ENCODE data around the gene CFH.
"Not testable (repeated sequence)": the region's sequence is repeated elsewhere in the genome, so short reads cannot be mapped to it uniquely, and the experiment has no call there.

Gene CFH

DNA sequence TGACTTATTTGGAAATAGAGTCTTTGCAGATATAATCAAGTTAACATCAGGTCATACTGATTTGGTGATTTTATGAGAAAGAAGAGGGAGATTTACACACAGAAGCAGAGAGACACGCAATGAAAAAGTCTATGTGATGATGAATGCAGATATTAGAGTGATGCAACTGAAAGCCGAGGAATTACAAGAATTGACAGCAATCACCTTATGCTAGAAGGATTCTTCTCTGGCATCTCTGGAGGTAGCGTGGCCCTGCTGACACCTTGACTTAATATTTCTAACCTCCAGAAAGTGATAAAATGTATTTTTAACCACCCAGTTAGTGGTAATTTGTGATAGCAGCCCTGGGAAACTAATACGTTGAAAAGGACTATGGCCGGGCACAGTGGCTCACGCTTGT lies 14.2 kb upstream of the CFH start:
- H3K4me2 ChIP-seq (ENCODE audit: low read depth, low read length, poor library complexity, severe bottlenecking): no peak overlapping the region
- H4K20me1 ChIP-seq (ENCODE audit: low read depth, low read length): no peaks in the 10 kb centered on the region
- TF ChIP-seq, protein P1, sequence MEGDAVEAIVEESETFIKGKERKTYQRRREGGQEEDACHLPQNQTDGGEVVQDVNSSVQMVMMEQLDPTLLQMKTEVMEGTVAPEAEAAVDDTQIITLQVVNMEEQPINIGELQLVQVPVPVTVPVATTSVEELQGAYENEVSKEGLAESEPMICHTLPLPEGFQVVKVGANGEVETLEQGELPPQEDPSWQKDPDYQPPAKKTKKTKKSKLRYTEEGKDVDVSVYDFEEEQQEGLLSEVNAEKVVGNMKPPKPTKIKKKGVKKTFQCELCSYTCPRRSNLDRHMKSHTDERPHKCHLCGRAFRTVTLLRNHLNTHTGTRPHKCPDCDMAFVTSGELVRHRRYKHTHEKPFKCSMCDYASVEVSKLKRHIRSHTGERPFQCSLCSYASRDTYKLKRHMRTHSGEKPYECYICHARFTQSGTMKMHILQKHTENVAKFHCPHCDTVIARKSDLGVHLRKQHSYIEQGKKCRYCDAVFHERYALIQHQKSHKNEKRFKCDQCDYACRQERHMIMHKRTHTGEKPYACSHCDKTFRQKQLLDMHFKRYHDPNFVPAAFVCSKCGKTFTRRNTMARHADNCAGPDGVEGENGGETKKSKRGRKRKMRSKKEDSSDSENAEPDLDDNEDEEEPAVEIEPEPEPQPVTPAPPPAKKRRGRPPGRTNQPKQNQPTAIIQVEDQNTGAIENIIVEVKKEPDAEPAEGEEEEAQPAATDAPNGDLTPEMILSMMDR (IDR thresholded peaks at IDR 0.05; ENCODE audit: insufficient read depth, low read length, poor library complexity, severe bottlenecking): no peak
- no peak for TF ChIP-seq EZH2phosphoT487 (conservative IDR thresholded peaks at IDR 0.05; ENCODE audit: low read length)
- no peaks in the 10 kb centered on the region for H3K9me3 ChIP-seq (ENCODE audit: insufficient read depth, low read length)
- no peaks in the 10 kb centered on the region for H3K9me2 ChIP-seq (replicated peaks; ENCODE audit: insufficient read depth, low read length)
- H3K9ac ChIP-seq (ENCODE audit: low read length): no peak overlapping the region
- no peaks in the 10 kb centered on the region for H3K27me3 ChIP-seq (ENCODE audit: low read length)
- H3K4me3 ChIP-seq (ENCODE audit: insufficient read depth, low read length, poor library complexity, severe bottlenecking): no peak overlapping the region
- no peak overlapping the region for H3K27ac ChIP-seq (ENCODE audit: low read depth, low read length)
- no peaks in the 10 kb centered on the region for H3K79me2 ChIP-seq (ENCODE audit: insufficient read depth, low read length)
- no peaks in the 10 kb centered on the region for H3F3A ChIP-seq (ENCODE audit: insufficient read depth)
- H3K36me3 ChIP-seq (ENCODE audit: low read length): no peaks in the 10 kb centered on the region
- no peak overlapping the region for H2AFZ ChIP-seq (ENCODE audit: low read depth, low read length, severe bottlenecking)

DNA sequence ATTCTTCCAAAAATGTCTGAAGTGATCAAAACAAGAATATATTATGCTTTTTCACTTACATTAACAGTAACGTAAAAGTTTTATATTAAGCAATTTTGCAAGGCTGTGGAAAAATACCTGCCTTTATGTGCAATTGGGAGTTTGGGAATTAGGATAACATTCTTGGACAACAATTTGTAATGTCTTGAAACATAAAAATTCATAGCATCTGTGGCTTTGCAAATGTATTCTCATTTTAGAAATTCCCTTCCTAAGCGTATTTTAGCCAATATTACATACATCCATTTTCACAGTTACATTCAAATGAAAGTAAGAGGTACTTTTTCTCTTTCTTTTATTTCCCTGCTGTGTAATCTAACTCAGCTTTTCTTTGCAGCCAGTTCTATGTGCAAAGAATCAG lies 13.4 kb upstream of the CFH start:
- Histone ChIP-seq H3K4me3 (ENCODE audit: insufficient read depth, low read length, poor library complexity, severe bottlenecking) (no peak overlapping the region), H3K9ac (ENCODE audit: low read length) (no peak overlapping the region), H3F3A (ENCODE audit: insufficient read depth) (no peaks in the 10 kb centered on the region), H3K27ac (ENCODE audit: low read depth, low read length) (no peak overlapping the region), H4K20me1 (ENCODE audit: low read depth, low read length) (no peaks in the 10 kb centered on the region), H2AFZ (ENCODE audit: low read depth, low read length, severe bottlenecking) (no peak overlapping the region), H3K9me3 (ENCODE audit: insufficient read depth, low read length) (no peaks in the 10 kb centered on the region), H3K9me2 (replicated peaks; ENCODE audit: insufficient read depth, low read length) (no peaks in the 10 kb centered on the region), H3K79me2 (ENCODE audit: insufficient read depth, low read length) (no peaks in the 10 kb centered on the region), H3K4me2 (ENCODE audit: low read depth, low read length, poor library complexity, severe bottlenecking) (no peak overlapping the region), H3K36me3 (ENCODE audit: low read length) (no peaks in the 10 kb centered on the region), H3K27me3 (ENCODE audit: low read length) (no peaks in the 10 kb centered on the region)
- TF ChIP-seq, protein P1 (IDR thresholded peaks at IDR 0.05; ENCODE audit: insufficient read depth, low read length, poor library complexity, severe bottlenecking): no peak
- TF ChIP-seq EZH2phosphoT487 (conservative IDR thresholded peaks at IDR 0.05; ENCODE audit: low read length): no peak

DNA sequence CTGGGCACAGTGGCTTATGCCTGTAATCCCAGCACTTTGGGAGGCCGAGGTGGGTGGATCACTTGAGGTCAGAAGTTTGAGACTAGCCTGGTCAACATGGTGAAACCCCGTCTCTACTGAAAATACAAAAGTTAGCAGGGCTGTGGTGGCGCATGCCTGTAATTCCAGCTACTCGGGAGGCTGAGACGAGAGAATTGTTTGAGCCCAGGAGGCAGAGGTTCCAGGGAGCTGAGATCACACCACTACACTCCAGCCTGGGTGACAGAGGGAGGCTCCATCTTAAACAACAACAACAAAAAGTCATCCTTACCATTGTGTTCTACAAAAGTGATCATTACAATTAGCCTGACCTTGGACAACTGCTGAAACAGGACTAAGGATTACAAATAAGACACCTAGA lies 12.6 kb upstream of the CFH start:
- not testable (repeated sequence) for H3K27ac ChIP-seq (ENCODE audit: low read depth, low read length); H3F3A ChIP-seq (ENCODE audit: insufficient read depth)

DNA sequence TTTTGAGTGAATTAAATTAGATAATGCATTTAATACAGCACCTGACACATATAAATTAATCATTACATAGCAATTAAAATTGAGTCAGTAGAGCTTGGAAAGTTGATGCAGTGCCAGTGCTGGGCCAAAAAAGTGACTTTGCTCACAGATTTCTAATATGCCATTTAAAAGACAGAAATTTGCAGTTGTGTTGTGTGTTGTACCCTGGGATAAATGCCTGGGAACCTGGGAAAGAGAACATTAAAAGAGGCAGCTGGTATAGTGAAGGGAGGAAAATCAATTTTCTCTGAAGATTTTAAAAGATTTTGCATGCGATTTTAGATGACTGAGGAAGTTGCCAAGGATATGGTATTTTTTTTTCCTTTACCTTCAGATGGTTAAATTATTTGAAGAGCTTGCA lies 10.9 kb upstream of the CFH start:
- Histone ChIP-seq H3K4me3 (ENCODE audit: insufficient read depth, low read length, poor library complexity, severe bottlenecking) (no peak overlapping the region), H3K79me2 (ENCODE audit: insufficient read depth, low read length) (no peaks in the 10 kb centered on the region), H3K9ac (ENCODE audit: low read length) (no peak overlapping the region), H3K9me2 (replicated peaks; ENCODE audit: insufficient read depth, low read length) (no peaks in the 10 kb centered on the region), H4K20me1 (ENCODE audit: low read depth, low read length) (no peaks in the 10 kb centered on the region), H3F3A (ENCODE audit: insufficient read depth) (no peaks in the 10 kb centered on the region), H3K4me2 (ENCODE audit: low read depth, low read length, poor library complexity, severe bottlenecking) (no peak overlapping the region), H3K27me3 (ENCODE audit: low read length) (no peaks in the 10 kb centered on the region), H3K36me3 (ENCODE audit: low read length) (no peaks in the 10 kb centered on the region), H3K9me3 (ENCODE audit: insufficient read depth, low read length) (no peaks in the 10 kb centered on the region), H3K27ac (ENCODE audit: low read depth, low read length) (no peak overlapping the region), H2AFZ (ENCODE audit: low read depth, low read length, severe bottlenecking) (peak overlapping the region; percentile 65)
- no peak for TF ChIP-seq EZH2phosphoT487 (conservative IDR thresholded peaks at IDR 0.05; ENCODE audit: low read length)
- TF ChIP-seq, protein P1 (IDR thresholded peaks at IDR 0.05; ENCODE audit: insufficient read depth, low read length, poor library complexity, severe bottlenecking): no peak

More for the DNA sequence above, 12.6 kb upstream of the CFH start:
- H3K9me2 ChIP-seq (replicated peaks; ENCODE audit: insufficient read depth, low read length); H3K36me3 ChIP-seq (ENCODE audit: low read length); H3K4me2 ChIP-seq (ENCODE audit: low read depth, low read length, poor library complexity, severe bottlenecking); H4K20me1 ChIP-seq (ENCODE audit: low read depth, low read length); H3K27me3 ChIP-seq (ENCODE audit: low read length); H3K9ac ChIP-seq (ENCODE audit: low read length); H3K4me3 ChIP-seq (ENCODE audit: insufficient read depth, low read length, poor library complexity, severe bottlenecking); H2AFZ ChIP-seq (ENCODE audit: low read depth, low read length, severe bottlenecking); H3K9me3 ChIP-seq (ENCODE audit: insufficient read depth, low read length); H3K79me2 ChIP-seq (ENCODE audit: insufficient read depth, low read length): not testable (repeated sequence)
